HG03565 (cell line): ENCODE data around the gene GABBR2.

Experiments
- ATAC-seq: cut with Tn5 transposase; IDR thresholded peaks from one replicate; pipeline ENCODE4 v1.9.1; 2021; ENCODE audit warnings: mild to moderate bottlenecking, moderate library complexity; ENCODE audit not compliant: unreplicated experiment

GABBR2 gene

DNA sequence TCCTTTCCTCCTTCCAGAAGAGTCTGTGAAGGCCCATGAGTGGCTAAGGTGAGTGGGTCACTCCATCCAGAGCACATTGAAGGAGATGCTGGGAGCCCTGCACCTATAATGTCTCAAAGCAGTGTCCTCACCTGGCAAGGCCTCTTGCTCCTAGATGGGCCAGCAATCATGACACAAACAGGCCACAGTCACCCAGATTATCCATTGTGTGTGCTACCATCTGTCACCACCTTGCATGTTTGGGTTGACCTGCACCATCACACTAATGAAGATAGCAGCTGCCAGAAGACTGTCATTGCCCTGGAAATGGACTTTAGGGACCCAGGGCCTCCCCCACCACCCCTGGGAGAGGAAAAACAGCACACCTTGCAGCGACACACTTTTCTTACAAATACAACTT lies 69.6 kb downstream of the GABBR2 start:
- no peak for ATAC-seq

DNA sequence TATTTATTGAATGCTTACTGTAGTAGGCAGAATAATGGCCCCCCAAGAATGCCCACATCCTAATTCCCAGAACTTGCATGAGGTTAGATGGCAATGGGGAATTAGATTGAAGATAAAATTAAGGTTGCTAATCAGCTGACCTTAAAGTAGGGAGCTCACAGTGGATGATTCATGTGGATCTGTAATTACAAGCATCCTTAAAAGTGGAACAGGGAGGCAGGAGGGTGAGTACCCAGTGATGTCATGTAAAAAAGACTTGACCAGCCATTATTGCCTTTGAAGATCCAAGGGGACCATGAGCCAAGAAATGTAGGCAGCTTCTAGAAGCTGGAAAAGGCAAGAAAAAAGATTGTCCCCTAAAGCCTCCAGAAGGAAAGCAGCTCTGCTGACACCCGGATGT lies 71.4 kb downstream of the GABBR2 start:
- no peak for ATAC-seq

DNA sequence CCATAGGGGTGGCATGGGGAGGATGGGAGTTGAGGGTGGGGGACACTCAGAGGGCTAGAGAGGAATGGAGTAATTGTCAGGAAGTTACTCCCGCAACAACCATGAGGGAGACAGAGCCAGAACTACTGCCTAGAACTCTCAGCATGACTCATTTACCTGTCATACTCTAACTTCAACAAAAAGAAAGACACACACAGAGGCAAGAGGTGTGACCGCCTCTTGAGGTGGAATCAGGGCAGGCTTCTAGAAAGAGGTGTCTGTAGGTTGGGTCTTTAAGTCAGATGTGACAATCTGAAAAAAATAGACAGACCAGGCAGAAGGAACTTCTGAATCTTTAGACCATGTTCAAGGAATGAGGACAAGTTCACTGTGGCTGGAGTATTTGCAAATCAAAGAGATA lies 73.4 kb downstream of the GABBR2 start:
- no peak for ATAC-seq

DNA sequence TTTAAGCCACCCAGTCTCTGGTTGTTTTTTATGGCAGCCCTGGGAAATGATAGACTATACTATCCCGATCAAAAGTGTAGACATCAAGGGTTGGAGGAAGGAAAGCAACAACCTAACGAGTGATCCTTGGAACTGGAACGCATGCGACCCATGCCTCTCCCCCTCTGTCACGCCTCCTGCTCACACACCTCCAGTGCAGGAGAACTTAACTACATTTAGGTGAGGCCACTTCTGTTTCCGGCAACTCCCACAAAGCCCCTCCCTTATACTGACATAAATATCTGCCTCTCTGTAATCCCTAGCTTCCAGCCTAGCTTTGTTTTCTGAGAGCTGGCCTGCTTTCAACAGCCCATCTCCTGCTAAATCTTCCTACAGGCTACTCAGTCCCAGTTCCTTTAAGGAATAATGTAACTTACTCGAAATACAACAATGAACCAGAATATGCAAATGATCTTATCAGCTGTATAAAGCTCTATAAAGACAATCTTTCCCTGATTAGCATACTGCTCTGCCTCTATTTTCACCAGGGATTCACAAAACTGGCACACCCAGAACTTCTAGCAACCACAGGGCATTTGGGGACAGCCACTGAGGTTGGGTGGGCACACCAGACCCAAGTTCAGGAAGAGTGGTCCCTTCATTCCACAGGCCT lies 73.9 kb downstream of the GABBR2 start:
- no peak for ATAC-seq

DNA sequence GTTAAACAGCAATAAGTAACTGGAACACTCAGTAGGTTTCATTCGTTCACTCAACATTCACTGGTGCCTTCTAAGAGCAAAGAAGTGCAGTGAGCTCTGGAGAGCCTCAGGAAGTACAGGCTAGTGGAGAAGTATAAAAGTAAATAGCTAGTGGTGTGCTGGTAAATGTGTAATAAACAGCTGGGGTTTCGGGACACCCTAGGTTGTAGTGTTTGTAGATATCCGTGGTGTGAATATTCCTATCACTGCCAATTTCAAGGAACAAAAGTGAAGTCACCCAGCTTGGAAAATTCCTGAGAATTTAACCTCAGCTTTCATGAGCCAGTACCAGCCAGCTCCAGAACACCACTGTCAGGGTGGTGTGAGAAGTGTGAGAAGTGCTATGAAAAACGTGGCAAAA lies 75.9 kb downstream of the GABBR2 start:
- ATAC-seq, result no peak

DNA sequence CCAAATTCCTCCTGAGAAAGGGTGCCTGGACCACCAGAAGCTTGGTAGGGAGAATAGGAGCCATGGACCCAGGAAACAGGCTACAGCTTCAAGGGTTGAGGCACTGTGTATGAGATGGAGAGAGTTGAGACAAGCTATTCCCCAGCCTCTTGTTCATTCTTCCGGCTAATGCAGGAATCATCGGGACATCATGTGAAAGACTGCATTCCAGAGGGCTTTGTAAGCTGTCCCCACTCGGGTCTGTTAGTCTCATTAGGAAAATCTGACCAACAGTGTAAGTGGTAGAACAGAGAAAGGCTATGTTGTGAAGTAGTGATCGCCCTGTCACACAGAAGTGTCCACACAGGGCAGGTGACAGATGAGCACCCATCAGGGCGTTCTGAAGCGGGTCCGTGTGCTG lies 81.4 kb downstream of the GABBR2 start:
- no peak for ATAC-seq

DNA sequence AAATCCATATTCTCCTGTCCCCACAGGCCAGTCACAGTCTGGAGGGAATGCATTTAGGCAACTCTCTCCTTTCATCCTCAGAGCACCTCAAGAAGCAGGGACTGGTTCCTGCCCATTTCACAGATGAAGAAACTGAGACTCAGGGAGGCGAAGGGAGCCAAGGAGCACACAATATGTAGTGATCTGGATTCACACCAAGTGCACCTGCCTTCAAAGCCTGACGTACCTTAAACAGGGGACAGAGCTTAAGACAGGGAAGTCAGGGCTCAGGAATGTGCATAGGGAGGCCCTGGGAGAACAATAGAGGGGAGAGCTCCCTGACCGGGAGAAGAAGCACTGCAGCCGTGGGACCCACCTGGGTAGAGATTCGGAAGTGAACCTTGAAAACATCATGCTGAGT lies 83.0 kb downstream of the GABBR2 start:
- ATAC-seq, result no peak

DNA sequence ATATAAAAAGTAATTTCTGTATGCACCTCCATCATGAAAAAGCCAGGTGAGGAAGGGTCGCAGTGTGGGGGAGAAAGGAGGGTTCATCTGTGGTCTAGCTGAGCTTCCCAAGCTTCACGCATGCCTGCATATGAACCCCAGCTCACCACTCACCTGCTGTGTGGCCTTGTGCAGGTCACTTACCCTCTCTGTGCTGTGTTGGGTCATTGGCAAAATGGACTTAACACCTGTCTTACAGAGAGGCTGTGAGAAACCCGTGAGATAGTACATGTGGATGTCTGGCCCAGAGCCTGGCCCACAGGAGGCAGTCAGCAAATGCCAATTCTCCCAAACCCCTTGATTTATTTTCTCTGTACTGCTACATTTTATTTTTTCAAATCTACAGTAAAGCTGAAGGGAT lies 88.9 kb downstream of the GABBR2 start:
- no peak for ATAC-seq

DNA sequence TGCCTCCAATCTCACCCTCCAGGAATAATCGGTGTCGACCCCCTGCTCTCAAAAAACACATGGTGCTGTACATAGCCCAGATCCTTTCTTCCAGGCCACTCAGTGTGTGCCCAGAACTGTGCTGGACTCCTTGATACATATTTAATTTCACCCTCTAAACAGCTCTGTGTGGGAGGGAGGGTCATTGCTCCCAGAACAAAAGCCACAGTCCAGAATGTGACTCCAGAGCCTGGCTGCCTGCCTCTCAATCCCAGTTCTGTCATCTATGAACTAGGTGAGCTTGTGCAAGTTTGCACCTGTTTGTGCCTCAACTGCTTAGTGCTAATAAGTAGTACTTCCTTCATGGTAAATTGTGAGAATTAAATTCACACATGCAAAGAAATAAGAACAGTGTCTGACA lies 93.1 kb downstream of the GABBR2 start:
- no peak for ATAC-seq

DNA sequence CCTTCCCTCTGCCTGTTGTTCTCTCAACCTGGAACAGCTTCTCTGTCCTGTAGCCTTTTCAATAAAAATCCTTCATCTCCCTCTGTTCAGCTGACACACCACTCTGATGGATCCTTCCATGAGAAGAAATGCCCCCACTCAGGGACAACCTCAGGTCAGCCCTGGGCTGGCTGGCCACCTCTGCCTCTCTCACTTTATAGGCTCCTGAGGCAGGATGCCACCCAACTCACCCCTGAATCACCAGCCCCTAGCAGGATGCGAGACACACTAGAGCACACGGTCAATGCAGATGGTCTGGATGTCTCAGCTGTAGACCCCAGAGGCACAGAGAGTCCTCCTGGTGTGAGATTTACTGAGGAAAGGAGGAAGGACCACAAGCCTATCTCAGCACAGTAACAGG lies 93.8 kb downstream of the GABBR2 start:
- ATAC-seq, result no peak

DNA sequence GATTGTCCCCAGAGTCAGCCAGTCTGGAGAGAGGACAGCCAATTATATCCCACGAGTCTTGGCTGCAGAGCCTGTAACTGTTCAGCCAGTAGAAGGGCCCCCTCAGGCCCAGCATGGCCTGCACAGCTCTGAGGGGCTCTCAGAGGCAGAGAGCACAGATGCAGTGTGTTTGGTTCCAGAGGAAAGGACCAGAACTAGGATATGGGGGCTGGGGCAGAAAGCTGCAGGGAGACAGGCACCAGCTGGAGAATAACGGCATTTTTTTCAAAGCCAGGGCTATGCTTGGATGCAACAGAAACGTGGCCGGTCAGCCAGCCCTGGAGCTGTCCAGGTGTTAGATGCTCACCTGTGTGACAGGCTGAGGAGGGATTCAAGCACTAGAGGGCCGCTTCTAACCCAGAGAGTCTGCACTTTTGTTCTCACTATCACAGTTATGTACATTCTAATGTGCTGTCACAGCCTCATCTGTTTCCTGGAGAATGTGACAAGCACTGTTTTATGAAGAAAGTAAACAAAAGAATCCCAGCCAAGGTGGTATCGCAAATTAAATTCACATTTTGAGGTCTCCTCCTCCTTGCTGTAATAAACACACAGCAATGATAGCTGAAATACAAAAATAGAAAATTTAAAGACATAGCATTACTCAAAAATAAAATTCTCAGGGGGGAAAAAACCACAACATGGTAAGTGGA lies 96.5 kb downstream of the GABBR2 start:
- no peak for ATAC-seq

DNA sequence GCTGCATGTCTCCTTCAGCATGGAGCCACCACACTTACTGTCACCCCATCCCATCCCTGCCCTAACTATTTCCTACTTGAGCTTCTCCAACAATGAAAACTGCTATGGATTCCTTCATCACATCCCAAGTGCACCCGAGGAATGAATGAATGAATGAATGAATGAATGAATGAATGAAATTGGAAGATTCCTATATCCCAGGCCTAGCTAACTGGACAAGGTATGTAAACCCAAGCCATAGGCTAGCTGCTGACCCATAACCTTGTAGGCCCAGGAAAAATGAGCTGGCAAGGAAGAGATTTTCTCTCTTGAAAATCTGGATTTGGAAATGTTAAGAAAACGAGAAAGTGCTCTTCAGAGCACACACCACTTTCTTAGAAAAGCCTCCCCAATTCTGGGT lies 97.4 kb downstream of the GABBR2 start:
- no peak for ATAC-seq

DNA sequence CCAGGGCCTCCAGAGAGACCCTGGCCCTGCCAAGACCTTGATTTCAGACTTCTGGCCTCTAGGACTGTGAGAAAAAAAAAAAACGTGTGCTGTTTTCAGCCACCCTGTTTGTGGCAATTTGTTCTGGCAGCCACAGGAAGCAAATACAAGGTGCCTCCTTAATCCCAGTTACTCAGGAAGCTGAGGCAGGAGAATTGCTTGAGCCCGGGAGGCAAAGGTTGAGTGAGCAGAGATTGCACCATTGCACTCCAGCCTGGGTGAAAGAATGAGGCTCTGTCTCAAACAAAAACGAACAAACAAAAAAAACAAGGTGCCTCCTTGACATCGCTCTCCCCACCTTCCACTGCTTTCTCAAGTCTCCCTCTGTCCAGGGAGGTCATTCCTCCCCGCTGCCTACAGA lies 98.0 kb downstream of the GABBR2 start:
- ATAC-seq, result no peak

DNA sequence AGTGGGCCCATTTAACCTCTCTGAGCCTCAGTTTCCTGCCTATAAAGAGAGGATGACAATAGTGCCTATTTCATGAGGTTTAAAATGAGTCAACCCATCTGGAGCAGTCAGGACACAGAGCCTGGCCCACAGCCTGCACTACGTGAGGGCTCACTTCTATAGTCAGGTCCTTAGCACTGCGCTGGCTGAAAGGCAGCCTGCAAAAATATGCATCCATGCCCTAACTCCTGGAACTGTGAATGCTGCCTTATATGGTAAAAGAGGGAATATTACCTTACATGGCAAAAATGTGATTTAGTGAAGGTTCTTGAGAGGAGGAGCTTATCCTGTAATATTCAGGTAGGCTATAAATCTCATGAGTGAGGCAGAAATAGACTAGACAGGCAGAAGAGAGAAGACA lies 98.5 kb downstream of the GABBR2 start:
- no peak for ATAC-seq

DNA sequence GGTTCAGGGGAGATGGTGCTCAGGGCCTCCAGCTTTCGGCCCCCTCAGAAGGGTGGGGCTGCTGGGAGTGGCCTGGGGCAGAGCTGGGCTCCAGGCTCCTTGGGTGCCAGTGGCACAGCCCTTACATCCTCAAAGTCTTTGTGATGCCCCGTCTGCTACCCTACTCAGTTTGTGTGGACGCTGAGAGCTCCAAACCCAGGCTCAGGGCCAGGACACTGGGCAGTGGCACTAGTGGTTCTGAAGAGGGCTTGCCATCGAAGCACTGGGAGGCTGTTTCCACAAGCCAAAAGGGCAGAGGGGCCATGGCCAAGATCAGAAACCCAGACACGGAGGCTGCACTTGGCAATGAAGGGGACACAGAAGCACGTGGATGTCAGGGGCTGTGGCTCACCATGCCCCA lies 99.1 kb downstream of the GABBR2 start:
- no peak for ATAC-seq

DNA sequence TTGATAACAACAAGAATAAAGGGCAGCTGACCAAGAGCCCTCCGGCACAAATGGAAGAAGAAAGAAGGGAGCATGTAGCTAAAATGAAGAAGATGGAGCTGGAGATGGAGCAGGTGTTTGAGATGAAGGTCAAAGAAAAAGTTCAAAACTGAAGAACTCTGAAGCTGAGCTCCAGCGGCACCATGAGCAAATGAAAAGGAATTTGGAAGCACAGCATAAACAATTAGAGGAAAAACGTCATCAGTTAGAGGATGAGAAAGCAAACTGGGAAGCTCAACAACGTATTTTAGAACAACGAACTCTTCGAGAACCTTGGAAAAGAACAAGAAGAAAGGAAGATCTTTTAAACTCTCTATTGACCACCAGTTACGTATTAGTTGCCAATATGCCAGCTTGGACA lies 100.9 kb downstream of the GABBR2 start:
- ATAC-seq, result no peak

DNA sequence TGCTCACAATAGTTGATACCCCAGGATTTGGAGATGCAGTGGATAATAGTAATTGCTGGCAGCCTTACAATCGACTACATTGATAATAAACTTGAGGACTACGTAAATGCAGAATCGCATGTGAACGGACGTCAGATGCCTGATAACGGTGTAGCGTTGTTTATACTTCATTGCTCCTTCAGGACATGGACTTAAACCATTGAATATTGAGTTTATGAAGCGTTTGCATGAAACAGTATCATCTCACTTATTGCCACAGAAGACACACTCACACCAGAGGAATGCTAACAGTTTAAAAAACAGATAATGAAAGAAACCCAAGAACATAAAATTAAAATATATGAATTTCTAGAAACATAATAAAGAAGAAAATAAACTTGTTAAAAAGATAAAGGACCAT lies 101.6 kb downstream of the GABBR2 start:
- ATAC-seq, result no peak

DNA sequence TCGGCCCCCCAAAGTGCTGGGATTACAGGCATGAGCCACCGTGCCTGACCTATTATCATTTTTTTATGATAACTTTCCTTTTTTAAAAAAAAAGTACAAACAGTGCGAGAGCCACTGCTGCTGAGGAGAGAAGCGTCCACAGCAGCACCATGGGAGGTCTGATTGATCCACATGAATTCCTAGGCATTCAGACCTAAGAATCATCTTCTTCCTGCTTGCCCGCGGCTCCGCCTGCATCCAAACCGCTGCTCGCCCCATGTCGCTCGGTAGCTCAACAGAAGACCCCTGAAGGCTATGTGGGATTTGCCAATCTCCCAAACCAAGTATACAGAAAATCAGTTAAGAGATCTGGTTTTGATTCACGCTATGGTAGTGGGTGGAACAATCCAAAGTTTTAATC lies 102.0 kb downstream of the GABBR2 start:
- no peak for ATAC-seq

DNA sequence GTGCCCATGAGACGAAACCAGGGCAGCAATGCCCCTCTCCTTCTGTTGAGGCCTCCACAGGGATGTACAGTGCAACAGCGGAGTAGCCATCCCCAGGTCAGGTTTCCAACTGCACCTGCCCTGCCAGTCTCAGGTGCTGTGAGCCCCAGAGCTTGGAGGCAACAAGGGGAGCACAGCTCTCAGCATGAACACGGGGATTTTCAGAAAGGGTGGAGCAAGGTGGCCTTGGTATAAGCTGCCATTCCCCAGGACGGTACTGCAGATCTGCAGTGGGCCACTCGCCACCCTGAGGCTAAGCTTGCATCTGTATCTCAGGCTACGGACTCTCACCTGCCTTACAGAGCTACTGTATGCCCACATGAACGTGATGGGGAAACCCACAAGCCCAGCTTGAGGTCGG lies 103.6 kb downstream of the GABBR2 start:
- ATAC-seq, result no peak

DNA sequence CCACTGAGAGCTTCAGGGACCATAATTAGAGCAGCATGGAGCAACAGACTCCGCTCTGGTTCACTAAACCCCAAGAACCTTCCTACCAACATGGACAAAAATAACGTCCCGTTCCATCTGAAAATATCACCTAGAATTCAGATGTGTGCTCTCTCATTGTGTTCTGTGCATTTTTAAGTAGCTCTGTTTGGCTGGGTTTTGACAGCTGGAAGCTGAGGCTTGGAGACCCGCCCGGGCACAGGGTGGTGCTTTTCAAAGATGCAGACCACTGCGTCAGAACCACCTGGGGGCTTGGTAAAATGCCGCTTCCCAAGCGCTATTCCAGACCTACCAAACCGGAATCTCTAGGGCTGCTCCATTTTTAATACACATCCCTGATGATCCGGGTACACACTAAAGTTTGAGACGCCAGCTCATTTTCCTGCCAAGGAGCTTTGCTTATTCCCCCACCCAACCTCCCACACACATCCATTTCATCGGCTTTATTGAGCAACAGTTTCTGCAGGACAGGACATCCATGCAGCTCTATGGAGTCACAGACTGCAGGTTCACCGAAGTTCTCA lies 104.8 kb downstream of the GABBR2 start:
- no peak for ATAC-seq

DNA sequence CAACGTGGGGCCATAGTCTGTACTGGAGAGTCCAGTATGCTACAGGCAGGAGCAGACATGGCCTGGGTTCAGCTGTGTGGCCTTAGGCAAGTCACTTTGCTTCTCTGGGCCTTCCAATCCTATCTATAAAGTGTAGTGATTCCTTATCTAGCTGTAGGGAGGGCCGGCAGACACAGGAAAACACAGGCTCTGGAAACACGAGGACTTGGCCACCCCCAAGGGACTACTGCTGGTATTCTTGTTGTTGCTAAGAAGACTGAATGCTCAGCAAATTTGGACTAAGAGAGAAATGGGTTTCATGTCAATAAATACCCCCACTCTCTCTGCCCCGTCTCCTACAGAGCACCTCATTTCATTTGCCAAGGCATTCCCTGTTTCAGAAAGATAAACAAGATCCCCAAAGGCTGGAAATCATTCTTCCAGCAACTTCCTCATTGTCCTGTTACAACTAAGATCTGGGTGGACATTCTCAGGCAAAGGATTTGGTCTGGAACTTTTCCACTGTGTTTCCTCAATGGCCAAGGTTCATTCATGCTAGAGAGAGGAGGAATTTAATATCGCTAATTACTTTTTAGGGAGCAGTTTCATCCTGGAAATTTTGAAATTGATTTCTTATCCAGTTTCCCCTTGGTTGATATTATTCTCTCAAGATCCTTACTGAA lies 105.8 kb downstream of the GABBR2 start:
- ATAC-seq, result no peak

DNA sequence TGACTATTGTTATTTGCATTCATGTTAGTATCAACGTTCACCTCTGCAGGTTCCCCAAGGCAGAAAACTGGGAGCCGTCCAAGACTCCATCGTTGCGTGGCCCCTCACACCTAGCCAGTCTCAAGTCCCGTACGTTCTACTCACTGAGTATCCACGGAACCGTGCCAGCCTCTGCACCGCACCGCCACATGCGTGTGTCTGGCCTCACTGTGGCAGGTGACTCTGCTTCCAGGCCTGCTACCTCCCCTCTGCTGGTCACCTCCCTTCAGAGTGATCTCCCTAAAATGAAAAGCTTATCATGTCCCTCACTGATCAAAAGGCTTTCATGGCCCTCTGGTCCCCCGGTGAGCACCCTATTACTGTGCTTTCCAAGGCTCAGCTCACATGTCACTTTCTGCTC lies 108.1 kb downstream of the GABBR2 start:
- no peak for ATAC-seq
